Ovary (tissue), 3 donors: Measurements from ENCODE around the gene SHROOM3.

Experiments used
- POLR2A ChIP-seq: fragments of 450-650 bp; IDR thresholded peaks from one replicate; pipeline ENCODE4 v1.6.1; 2017; ENCODE audit warnings: antibody characterized with exemption, mild to moderate bottlenecking, moderate library complexity
- TF ChIP-seq, protein P1 (sequence below), 3 donors: fragments of 450-650 bp in 2 of 3; fragments of 200-600 bp in 1 of 3; IDR thresholded peaks; one replicate each; pipeline versions ENCODE4 v1.5.1 to v1.8.0; 2016 to 2022; ENCODE audit warnings: antibody characterized with exemption in 3 of 3, mild to moderate bottlenecking in 1 of 3
- donor health status: DM: no; HTN: no; CAD: no.

DNA sequence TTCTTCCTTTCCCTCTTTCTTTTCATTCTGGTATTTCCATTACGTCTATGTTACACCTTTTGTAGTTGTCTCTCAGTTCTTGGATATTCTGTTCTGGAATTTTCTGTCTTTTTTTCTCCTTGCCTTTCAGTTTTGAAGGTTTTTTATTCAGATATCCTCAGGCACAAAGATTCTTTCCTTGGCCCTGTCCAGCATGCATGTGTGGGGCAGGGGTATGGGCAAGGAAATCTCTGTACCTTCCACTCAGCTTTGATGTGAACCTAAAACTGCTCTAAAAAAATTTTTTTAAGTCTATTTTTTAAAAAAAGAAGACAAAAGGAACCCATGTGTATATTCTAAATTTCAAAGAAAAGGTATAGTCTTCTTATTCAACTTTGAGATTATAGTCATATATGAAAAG is 282.4 kb downstream of the SHROOM3 start:
- TF ChIP-seq, protein P1, sequence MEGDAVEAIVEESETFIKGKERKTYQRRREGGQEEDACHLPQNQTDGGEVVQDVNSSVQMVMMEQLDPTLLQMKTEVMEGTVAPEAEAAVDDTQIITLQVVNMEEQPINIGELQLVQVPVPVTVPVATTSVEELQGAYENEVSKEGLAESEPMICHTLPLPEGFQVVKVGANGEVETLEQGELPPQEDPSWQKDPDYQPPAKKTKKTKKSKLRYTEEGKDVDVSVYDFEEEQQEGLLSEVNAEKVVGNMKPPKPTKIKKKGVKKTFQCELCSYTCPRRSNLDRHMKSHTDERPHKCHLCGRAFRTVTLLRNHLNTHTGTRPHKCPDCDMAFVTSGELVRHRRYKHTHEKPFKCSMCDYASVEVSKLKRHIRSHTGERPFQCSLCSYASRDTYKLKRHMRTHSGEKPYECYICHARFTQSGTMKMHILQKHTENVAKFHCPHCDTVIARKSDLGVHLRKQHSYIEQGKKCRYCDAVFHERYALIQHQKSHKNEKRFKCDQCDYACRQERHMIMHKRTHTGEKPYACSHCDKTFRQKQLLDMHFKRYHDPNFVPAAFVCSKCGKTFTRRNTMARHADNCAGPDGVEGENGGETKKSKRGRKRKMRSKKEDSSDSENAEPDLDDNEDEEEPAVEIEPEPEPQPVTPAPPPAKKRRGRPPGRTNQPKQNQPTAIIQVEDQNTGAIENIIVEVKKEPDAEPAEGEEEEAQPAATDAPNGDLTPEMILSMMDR (IDR thresholded peaks at IDR 0.05) = no peak
- no peak for TF ChIP-seq POLR2A
